A673 (cell line): ENCODE data around the gene MSRB2. TPM values are rescaled to one million over a fixed set of nuclear protein-coding genes. Genes with fewer than 3 reads are reported as not detected.
"Not testable (repeated sequence)": the region's sequence is repeated elsewhere in the genome, so short reads cannot be mapped to it uniquely, and the experiment has no call there.

ENCODE experiments used
- BruUV-seq: library from RNA; stranded (reverse); fragments of 400-500 nt; replicated peaks from 2 replicates; lab custom pipeline; 2021; lab: Mats Ljungman, UMichigan
- CTCF ChIA-PET: fragments of 300-600 bp; sonication (Branson Sonifier 250); formaldehyde crosslinking; loops from one replicate; lab custom pipeline; 2022; ENCODE audit warnings: antibody characterized with exemption; lab: Charles Lee
- POLR2A ChIA-PET: fragments of 300-600 bp; sonication (Branson Sonifier 250); formaldehyde crosslinking; loops from one replicate; lab custom pipeline; 2022; ENCODE audit warnings: antibody characterized with exemption; ENCODE audit not compliant: low non-redundant PET; lab: Charles Lee
- DNase-seq: peaks from one replicate; pipeline ENCODE4 v3.0.0-alpha.2; 2015; ENCODE audit warnings: low spot score
- H3K27ac ChIP-seq: fragments of 200-600 bp; sonication (generic); 2 replicates; pipeline ENCODE4 v1.5.1; 2016; ENCODE audit warnings: mixed run types, low read depth, mild to moderate bottlenecking, mixed read lengths, antibody characterized with exemption, low read length; ENCODE audit not compliant: poor library complexity, severe bottlenecking
- H3K27me3 ChIP-seq: fragments of 200-600 bp; sonication (generic); replicated peaks from 2 replicates; pipeline ENCODE4 v1.6.1; 2017; ENCODE audit warnings: mixed run types, low read depth, mild to moderate bottlenecking, mixed read lengths, antibody characterized with exemption, low read length; ENCODE audit not compliant: insufficient read depth, poor library complexity
- H3K36me3 ChIP-seq: fragments of 200-600 bp; sonication (generic); 2 replicates; pipeline ENCODE4 v1.6.1; 2016; ENCODE audit warnings: mixed run types, mild to moderate bottlenecking, mixed read lengths, antibody characterized with exemption, low read length; ENCODE audit not compliant: insufficient read depth, poor library complexity, severe bottlenecking
- H3K4me1 ChIP-seq: fragments of 200-600 bp; sonication (generic); 2 replicates; pipeline ENCODE4 v1.6.1; 2017; ENCODE audit warnings: mixed run types, mild to moderate bottlenecking, mixed read lengths, antibody characterized with exemption, low read length; ENCODE audit not compliant: insufficient read depth, poor library complexity, severe bottlenecking
- H3K4me3 ChIP-seq: fragments of 200-600 bp; sonication (generic); 2 replicates; pipeline ENCODE4 v1.5.1; 2016; ENCODE audit warnings: low read depth, mixed run types, mild to moderate bottlenecking, mixed read lengths, low read length; ENCODE audit not compliant: poor library complexity, severe bottlenecking
- H3K9me3 ChIP-seq: fragments of 200-600 bp; sonication (generic); 2 replicates; pipeline ENCODE4 v1.6.1; 2016; ENCODE audit warnings: mixed run types, low read depth, mild to moderate bottlenecking, mixed read lengths, antibody characterized with exemption, low read length; ENCODE audit not compliant: poor library complexity, severe bottlenecking
- CTCF ChIP-seq: fragments of 300-800, 200-600 bp; sonication (generic); conservative IDR thresholded peaks from 2 replicates; pipeline ENCODE4 v1.5.1; 2017; ENCODE audit warnings: low read depth, mild to moderate bottlenecking, antibody characterized with exemption, low read length, moderate library complexity, mixed read lengths
- EZH2 ChIP-seq: fragments of 200-600 bp; sonication (generic); IDR thresholded peaks from 2 replicates; pipeline ENCODE4 v1.6.1; 2017; ENCODE audit warnings: borderline replicate concordance, low read depth, mild to moderate bottlenecking, mixed read lengths, antibody characterized with exemption, low read length; ENCODE audit not compliant: poor library complexity, severe bottlenecking
- intact Hi-C: fragments of 100-400 bp; cut with micrococcal nuclease; formaldehyde crosslinking; loops from one replicate; pipeline ENCODE4 v1.10.0; 2022; ENCODE audit not compliant: unreplicated experiment
- total RNA-seq: library from RNA; stranded (reverse); gene quantifications from 2 replicates; pipeline ENCODE4 v1.2.3, GENCODE V29; 2021

Gene MSRB2
- total RNA-seq, 1 experiment from 2014 or later = 6.4 TPM

GRCh38 chr10:23067337-23067736, 28.0 kb upstream of the MSRB2 start:
- Histone ChIP-seq H3K9me3 (no peaks in the 10 kb centered on the region), H3K4me1 (peaks cover 8% of the 10 kb centered on the region), H3K27ac (no peak overlapping the region), H3K27me3 (no peaks in the 10 kb centered on the region), H3K4me3 (no peak overlapping the region), H3K36me3 (no peaks in the 10 kb centered on the region)
- CTCF ChIA-PET = no interaction called here
- POLR2A ChIA-PET = no interaction called here
- TF ChIP-seq CTCF (no peak), EZH2 (no peak)
- DNase-seq = no peak
- intact Hi-C loops = loop anchor here (5.0 to 10.0 kb wide), 3 partner anchors 80 to 1075 kb away; no protein-coding TSS in a partner anchor
- BruUV-seq = no TSS peak

GRCh38 chr10:23067939-23068775, 27.2 kb upstream of the MSRB2 start:
- TF ChIP-seq EZH2 = no peak
- TF ChIP-seq CTCF = peak; percentile 89
- Histone ChIP-seq H3K4me1 (peaks cover 5% of the 10 kb centered on the region), H3K36me3 (no peaks in the 10 kb centered on the region), H3K4me3 (no peak overlapping the region), H3K27me3 (no peaks in the 10 kb centered on the region), H3K9me3 (no peaks in the 10 kb centered on the region), H3K27ac (no peak overlapping the region)
- CTCF ChIA-PET = no interaction called here
- POLR2A ChIA-PET = no interaction called here
- intact Hi-C loops = loop anchor here (5.0 to 10.0 kb wide), 3 partner anchors 81 to 1076 kb away; no protein-coding TSS in a partner anchor
- no TSS peak for BruUV-seq
- DNase-seq = peak; percentile 79

- Histone ChIP-seq H3K27ac (no peak overlapping the region), H3K27me3 (no peaks in the 10 kb centered on the region), H3K36me3 (no peaks in the 10 kb centered on the region), H3K9me3 (no peaks in the 10 kb centered on the region), H3K4me3 (no peak overlapping the region), H3K4me1 (no peaks in the 10 kb centered on the region)
- DNase-seq = no peak
- ChIA-PET POLR2A (no interaction called here), CTCF (no interaction called here)
- no peak for TF ChIP-seq CTCF
- no peak for TF ChIP-seq EZH2
- BruUV-seq = no TSS peak
- intact Hi-C loops = loop anchor here (5.0 to 10.0 kb wide), 3 partner anchors 82 to 1077 kb away; no protein-coding TSS in a partner anchor
Measured at GRCh38 chr10:23069019-23069815, 26.2 kb upstream of the MSRB2 start.

GRCh38 chr10:23070092-23070912, 25.1 kb upstream of the MSRB2 start:
- BruUV-seq, H3K4me1 ChIP-seq, DNase-seq, intact Hi-C loops, H3K27me3 ChIP-seq, POLR2A ChIA-PET, H3K27ac ChIP-seq, H3K9me3 ChIP-seq, H3K36me3 ChIP-seq, CTCF ChIA-PET, H3K4me3 ChIP-seq: not testable (repeated sequence)
